Large intestine (tissue), 3 donors: ENCODE measurements around the gene TMEM255B. TPM values are rescaled to one million over a fixed set of nuclear protein-coding genes. Genes with fewer than 3 reads are reported as not detected.

ENCODE experiments used
- DNase-seq, 2 donors: peaks; one replicate each; pipeline versions ENCODE4 v3.0.0 to v3.0.0-alpha.2; 2013
- H3K27ac ChIP-seq: one replicate; pipeline ENCODE4 v1.5.1; 2013; ENCODE audit warnings: low read length
- H3K27me3 ChIP-seq: 2 replicates; pipeline ENCODE4 v1.6.1; 2013; ENCODE audit warnings: low read length; ENCODE audit not compliant: control insufficient read depth, insufficient read depth
- H3K36me3 ChIP-seq: 2 replicates; pipeline ENCODE4 v1.6.1; 2013; ENCODE audit warnings: low read length; ENCODE audit not compliant: control insufficient read depth, insufficient read depth
- H3K4me1 ChIP-seq: one replicate; pipeline ENCODE4 v1.6.1; 2013; ENCODE audit warnings: low read length; ENCODE audit not compliant: control insufficient read depth, insufficient read depth
- H3K4me3 ChIP-seq: one replicate; pipeline ENCODE4 v1.5.1; 2013; ENCODE audit warnings: low read length
- H3K9me3 ChIP-seq: one replicate; pipeline ENCODE4 v1.6.1; 2013; ENCODE audit warnings: mild to moderate bottlenecking, low read depth, low read length, moderate library complexity; ENCODE audit not compliant: control insufficient read depth
- WGBS: methylation state at CpG from one replicate; pipeline ENCODE4 v1.1.5; 2013; ENCODE audit warnings: low lambda C conversion rate; ENCODE audit not compliant: insufficient coverage; 5-methylcytosine and 5-hydroxymethylcytosine counted together
- polyA plus RNA-seq: library from polyadenylated mRNA; unstranded; fragments of 120-200 nt; gene quantifications from one replicate; pipeline ENCODE4 v1.2.1, GENCODE V29; 2013

The TMEM255B gene
- polyA plus RNA-seq, 1 donor: 5.1 TPM

DNA sequence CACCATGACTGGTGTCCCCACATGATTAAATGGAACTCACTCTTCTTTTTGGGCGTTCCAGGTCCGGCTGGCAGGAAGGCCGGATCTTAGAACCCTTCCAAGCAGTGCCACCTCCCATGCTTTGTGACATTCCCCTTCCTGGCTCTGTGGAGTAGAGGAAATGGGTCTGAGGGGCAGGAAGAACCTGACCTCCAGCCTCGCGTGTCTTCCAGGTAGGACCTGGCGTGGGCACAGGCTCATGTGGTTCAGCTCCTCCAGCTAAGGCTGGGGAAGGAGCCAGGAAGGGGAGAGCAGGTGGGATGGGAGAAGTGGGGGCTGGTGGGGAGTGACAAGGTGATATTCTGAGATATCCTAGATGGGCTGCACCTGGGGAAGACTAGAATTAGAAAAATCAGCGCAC is 2.1 kb downstream of the TMEM255B start:
- no CpG with 5 or more reads among the region's 7 CpGs for WGBS
- no peak overlapping the region for H3K4me3 ChIP-seq
- no peak overlapping the region for H3K27ac ChIP-seq
- no peaks in the 10 kb centered on the region for H3K36me3 ChIP-seq
- no peak for DNase-seq
- peaks cover 42% of the 10 kb centered on the region for H3K27me3 ChIP-seq
- H3K4me1 ChIP-seq: peaks cover 5% of the 10 kb centered on the region
- H3K9me3 ChIP-seq: no peaks in the 10 kb centered on the region

DNA sequence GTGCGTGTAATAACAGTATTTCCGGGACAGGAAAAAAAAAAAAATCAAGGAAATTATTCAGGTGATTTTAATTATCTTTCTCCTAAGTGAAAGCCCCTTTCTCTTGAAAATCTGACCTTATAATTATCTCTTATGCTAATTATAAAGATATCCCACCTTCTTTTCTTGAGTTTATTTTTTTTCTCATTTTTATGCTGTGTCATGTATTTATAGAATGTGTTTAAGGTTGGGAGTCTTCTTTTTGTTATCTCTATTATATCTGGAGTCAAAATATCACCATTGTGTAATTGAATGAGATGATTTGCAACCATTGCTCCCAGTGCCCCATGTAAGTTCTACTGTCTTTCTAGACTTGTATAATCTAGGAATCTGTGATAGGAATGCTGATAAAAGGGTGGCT is 3.0 kb downstream of the TMEM255B start:
- H3K4me3 ChIP-seq: no peak overlapping the region
- no CpG with 5 or more reads among the region's 2 CpGs for WGBS
- peaks cover 5% of the 10 kb centered on the region for H3K4me1 ChIP-seq
- H3K27ac ChIP-seq: no peak overlapping the region
- H3K9me3 ChIP-seq: no peaks in the 10 kb centered on the region
- no peak for DNase-seq
- H3K27me3 ChIP-seq: peaks cover 42% of the 10 kb centered on the region
- no peaks in the 10 kb centered on the region for H3K36me3 ChIP-seq

DNA sequence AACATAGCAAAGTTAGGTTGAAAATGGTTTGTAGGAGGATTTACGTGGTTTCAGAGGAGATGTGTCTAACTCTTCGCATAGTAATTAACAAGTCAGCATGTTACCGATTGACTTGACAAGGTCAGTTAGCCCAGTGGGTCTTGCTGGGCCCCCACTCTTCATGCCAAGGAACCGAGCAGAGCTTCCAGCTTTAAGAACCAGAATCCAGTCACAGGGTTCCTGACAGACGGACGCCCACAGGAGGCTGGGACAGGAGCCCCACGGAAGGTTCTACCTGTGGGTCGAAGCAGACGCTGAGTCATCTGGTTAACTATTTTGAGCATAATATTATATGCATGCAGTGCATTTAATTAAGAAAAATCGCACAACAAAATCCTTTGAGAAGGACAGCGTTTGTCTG is 3.5 kb downstream of the TMEM255B start:
- Histone ChIP-seq H3K4me3 (no peak overlapping the region), H3K9me3 (no peaks in the 10 kb centered on the region), H3K27ac (no peak overlapping the region), H3K4me1 (peaks cover 5% of the 10 kb centered on the region), H3K36me3 (no peaks in the 10 kb centered on the region), H3K27me3 (peaks cover 42% of the 10 kb centered on the region)
- DNase-seq: no peak
- no CpG with 5 or more reads among the region's 11 CpGs for WGBS

DNA sequence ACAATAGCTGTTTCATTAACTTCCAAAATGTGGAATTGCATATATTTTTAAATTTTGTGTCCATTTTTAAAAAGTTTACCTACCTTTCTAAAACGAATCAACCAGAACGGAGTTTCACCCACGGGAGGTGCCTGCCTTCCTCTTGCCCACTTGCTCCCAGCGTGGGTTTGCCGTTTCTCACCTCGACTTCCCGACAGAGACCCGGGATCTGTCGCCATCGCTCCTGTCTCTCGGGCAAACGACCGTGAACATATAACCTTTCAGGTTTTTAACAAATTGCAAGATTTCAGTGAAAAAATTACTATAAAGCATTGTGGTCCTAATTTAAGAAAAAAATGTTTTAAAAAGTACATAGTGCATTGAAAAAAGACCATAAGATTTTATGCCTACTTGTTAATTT is 4.2 kb downstream of the TMEM255B start:
- peaks cover 5% of the 10 kb centered on the region for H3K4me1 ChIP-seq
- DNase-seq: no peak
- no peak overlapping the region for H3K4me3 ChIP-seq
- 70% methylated on average over 2 of the region's 13 CpGs for WGBS
- H3K9me3 ChIP-seq: peaks cover under 1% of the 10 kb centered on the region
- no peak overlapping the region for H3K27ac ChIP-seq
- H3K27me3 ChIP-seq: peaks cover 40% of the 10 kb centered on the region
- H3K36me3 ChIP-seq: no peaks in the 10 kb centered on the region

DNA sequence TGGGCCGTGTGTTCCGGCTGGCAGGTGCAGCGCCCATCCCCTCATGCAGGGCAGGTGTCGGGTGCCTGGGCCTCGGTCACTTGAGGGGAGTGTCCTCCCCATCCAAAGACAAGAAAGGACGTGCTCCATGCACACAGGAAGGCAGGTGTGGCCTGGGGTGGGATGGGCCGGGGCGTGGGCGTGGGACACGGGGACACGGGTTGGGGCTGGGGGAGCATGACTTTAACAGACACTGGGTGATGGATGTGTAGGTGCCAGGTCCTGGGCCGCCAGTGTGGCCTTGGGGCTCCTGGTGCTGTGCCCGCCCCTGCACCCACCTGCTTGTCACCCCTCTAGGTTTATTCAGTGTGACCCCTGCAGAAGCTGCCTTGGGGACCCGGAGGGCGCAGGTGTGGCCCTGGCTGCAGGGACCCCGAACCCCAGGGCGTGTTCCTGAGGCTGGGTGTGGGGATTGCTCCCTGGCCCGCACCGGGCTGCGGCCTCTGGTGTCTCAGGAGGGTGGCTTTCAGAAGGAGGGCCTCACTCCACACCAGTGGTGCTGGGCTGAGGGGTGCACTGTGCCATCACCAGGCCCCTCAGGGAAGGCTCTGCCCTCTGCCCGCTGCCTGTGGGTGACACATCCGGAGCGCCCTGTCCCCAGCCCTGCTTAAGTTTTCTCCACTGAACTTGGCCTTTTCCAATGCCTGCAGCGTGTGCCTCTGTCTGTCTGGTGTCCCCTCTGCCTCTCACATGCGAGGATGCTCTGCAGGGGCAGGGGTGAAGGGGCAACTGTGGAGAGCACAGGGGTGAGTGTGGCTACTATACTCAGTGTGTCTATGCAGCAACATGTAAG is 5.2 kb downstream of the TMEM255B start:
- no peak overlapping the region for H3K27ac ChIP-seq
- no peaks in the 10 kb centered on the region for H3K36me3 ChIP-seq
- WGBS: no CpG with 5 or more reads among the region's 25 CpGs
- peaks cover 2% of the 10 kb centered on the region for H3K9me3 ChIP-seq
- H3K27me3 ChIP-seq: peaks cover 33% of the 10 kb centered on the region
- no peak for DNase-seq
- peaks cover 5% of the 10 kb centered on the region for H3K4me1 ChIP-seq
- no peak overlapping the region for H3K4me3 ChIP-seq

DNA sequence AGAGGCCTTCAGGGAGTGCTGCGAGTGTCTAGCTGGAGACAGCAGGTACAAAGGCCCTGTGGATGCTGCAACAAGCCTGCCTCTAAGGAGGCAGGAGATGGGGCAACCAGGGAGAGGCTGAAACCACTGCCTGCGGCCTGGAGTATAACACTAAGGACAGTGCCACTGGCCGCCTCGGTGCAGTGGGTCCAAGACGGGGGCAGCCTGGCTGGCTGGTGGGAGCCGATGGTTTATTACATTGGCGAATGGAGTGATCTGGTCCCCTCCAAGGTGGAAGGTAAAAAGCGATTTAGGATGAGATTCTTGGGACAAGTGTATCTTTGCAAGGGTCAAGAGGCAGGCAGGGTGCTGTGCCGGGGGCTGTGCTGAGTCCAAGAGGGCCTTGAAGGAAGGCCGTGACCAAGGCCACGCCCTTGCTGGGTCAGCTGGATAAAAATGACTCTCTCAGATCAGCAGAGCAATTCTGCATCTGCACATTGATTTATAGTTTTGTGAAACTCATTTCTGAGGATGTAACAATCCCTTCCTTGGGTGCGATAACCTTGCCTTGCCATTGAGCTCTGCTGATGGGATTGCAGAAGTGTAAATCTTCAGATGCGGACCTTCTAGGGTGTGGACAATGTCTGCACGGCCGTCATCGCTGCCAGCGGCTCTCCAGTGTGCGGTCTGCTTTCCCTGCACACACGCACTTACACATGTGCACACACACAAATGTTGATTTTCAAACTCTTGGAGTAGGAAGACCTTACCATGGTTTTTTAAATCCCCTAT is 6.0 kb downstream of the TMEM255B start:
- peaks cover 25% of the 10 kb centered on the region for H3K27me3 ChIP-seq
- no peak overlapping the region for H3K4me3 ChIP-seq
- H3K9me3 ChIP-seq: peaks cover 2% of the 10 kb centered on the region
- H3K4me1 ChIP-seq: no peaks in the 10 kb centered on the region
- no CpG with 5 or more reads among the region's 19 CpGs for WGBS
- DNase-seq: no peak
- H3K27ac ChIP-seq: no peak overlapping the region
- no peaks in the 10 kb centered on the region for H3K36me3 ChIP-seq

DNA sequence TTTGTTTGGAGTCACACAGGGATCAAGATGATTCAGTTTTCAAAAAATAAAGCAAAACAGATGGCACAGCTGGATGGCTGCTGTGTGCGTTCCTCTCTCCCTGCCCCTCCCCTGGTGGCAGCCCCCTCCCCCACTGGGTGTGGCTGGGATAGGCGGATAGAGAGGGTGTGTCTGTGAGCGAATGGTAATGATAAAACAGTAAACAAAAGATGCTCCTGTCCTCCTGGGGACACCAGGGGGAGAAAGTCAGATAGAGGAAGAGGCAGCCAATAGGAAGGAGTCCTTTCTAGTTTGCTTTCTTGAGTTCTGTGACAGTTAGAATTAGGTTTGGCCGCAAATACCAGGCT is 6.5 kb downstream of the TMEM255B start:
- Histone ChIP-seq H3K4me3 (no peak overlapping the region), H3K4me1 (no peaks in the 10 kb centered on the region), H3K27ac (no peak overlapping the region), H3K9me3 (peaks cover 2% of the 10 kb centered on the region), H3K27me3 (peaks cover 21% of the 10 kb centered on the region), H3K36me3 (no peaks in the 10 kb centered on the region)
- 20% methylated on average over 1 of the region's 4 CpGs for WGBS
- no peak for DNase-seq

DNA sequence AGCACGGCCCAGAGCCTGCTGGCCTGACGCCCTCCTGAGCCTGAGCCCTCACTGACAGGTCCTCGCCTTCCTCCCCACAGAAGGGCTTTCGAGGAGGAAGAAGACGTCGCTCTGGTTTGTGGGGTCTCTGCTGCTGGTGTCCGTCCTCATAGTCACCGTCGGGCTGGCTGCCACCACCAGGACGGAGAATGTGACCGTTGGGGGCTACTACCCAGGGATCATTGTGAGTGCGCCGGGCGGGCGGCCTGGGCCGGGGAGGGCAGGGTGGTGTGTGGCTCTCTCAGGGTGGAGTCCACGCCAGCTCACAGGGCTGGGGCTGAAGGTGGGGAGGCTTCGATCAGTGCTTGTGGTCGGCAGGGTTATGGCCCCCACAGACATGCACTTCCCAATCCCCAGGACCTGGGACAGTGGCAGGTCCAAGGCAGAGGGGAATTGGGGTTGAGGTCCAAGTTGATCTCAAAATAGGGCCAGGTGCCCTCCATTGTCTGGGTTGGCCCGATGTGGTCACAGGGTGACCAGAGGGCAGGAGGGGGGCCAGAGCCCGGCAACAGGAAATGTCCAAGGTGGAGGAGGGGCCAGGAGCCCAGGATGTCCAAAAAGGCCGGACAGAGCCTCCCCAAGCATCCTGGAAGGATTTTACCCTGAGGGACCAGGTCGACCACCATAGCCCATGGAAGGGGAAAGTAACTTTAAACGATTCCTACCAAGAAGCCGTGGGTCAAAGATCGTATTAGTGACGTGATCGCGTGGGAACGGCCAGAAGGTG is 7.2 kb downstream of the TMEM255B start:
- Histone ChIP-seq H3K27ac (no peak overlapping the region), H3K27me3 (peaks cover 14% of the 10 kb centered on the region), H3K4me1 (no peaks in the 10 kb centered on the region), H3K4me3 (no peak overlapping the region), H3K36me3 (no peaks in the 10 kb centered on the region), H3K9me3 (peaks cover 2% of the 10 kb centered on the region)
- DNase-seq: no peak
- no CpG with 5 or more reads among the region's 30 CpGs for WGBS

DNA sequence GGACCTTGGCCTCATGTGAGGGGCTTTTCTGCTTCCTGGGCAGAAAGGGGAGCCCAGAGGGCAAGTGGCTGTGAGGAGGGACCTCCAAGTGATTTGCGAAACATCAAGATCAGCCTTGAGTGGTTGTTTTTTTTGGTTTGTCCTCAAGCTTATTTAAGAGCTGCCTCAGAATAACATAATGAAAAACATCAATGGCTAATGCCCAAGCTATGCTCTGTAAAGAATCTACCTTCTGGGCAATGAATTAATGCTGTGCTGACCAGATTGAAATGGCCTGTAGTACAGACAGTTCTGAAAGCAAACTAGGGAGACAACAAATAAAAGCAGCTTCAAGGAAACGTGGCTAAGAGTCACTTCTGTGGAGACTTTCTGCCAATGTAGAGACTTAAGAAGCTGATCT is 8.3 kb downstream of the TMEM255B start:
- H3K27ac ChIP-seq: no peak overlapping the region
- peaks cover 6% of the 10 kb centered on the region for H3K27me3 ChIP-seq
- no peak for DNase-seq
- no peaks in the 10 kb centered on the region for H3K36me3 ChIP-seq
- WGBS: no CpG with 5 or more reads among the region's 2 CpGs
- H3K4me1 ChIP-seq: no peaks in the 10 kb centered on the region
- no peak overlapping the region for H3K4me3 ChIP-seq
- H3K9me3 ChIP-seq: peaks cover 2% of the 10 kb centered on the region
